Stimulated activated CD8-positive, alpha-beta memory T cell treated with anti-CD3 and anti-CD28 coated beads, Interleukin-15, amount 100 ng/mL, for 24 hours (primary cell): ENCODE results near the gene NGEF.

Source experiments
- DNase-seq: peaks from one replicate; pipeline ENCODE4 v3.0.0-alpha.2; 2020; ENCODE audit warnings: low read depth

Gene NGEF

GRCh38 chr2:232897598-232898408, 115.3 kb downstream of the NGEF start:
- DNase-seq = no peak

DNA sequence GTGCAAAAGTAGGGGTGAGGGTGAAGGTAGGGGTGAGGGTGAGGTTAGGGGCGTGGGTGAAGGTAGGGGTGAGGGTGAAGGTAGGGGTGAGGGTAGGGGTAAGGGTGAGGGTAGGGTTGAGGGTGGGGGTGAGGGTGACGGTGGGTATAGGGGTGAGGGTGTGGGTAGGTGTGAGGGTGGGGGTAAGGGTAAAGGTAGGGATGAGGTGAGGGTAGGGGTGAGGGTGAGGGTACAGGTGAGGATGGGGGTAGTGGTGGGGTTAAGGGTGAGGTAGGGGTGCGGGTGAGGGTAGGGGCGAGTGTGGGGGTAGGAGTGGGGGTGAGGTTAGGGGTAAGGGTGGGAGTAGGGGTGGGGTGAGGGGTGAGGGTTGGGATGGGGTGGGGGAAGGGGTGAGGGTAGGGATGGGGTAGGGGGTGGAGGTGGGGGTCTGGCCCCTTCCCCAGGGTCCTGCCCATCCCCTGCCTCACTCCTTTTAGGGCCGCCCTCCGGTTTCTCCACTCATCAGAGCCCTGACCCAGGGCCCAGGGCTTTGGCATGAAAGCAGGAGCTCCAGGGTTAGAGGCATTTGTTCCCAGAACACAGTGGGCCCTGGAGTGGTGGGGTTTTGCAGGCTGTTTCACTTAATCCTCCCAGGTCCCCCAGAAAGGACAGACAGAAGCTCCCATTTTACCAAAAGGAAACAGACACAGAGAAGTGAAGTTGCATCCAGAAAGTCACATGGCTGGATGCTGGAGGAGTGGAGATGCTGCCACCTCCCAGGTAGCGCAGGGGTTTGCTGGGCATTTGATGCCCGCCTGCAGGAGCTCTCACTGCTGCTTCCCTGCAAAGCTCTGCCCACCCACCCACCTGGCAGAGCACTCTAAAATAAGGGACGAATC, 116.1 kb downstream of the NGEF start:
- DNase-seq = no peak

- DNase-seq = no peak
Measured at GRCh38 chr2:232896111-232896510, 116.9 kb downstream of the NGEF start.

- DNase-seq = no peak
Measured at GRCh38 chr2:232894746-232895145, 118.3 kb downstream of the NGEF start.

- DNase-seq = no peak
Measured at GRCh38 chr2:232894251-232894650, 118.8 kb downstream of the NGEF start.

GRCh38 chr2:232893834-232894233, 119.2 kb downstream of the NGEF start:
- no peak for DNase-seq

GRCh38 chr2:232892843-232893242, 120.2 kb downstream of the NGEF start:
- no peak for DNase-seq

DNA sequence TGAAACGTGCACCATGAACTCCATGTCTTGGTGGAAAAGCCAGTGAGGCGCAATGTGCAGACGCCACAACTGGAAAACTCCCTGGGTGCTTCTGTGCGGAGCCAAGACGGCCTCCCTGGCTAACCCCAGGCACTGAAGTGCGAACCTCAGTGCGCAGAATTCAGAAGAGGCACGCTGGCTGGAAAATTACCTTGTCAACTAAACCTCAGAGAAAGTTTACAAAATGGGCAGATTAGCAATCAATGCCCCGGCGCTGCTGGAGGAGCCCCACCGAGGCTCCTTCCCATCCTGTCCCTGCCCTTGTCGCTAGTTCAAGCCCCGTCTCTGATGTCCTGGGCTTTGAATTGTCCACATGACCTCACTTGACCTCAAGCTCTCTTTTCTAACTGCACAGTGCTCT, 120.8 kb downstream of the NGEF start:
- no peak for DNase-seq

GRCh38 chr2:232891621-232892071, 121.4 kb downstream of the NGEF start:
- DNase-seq = no peak

DNA sequence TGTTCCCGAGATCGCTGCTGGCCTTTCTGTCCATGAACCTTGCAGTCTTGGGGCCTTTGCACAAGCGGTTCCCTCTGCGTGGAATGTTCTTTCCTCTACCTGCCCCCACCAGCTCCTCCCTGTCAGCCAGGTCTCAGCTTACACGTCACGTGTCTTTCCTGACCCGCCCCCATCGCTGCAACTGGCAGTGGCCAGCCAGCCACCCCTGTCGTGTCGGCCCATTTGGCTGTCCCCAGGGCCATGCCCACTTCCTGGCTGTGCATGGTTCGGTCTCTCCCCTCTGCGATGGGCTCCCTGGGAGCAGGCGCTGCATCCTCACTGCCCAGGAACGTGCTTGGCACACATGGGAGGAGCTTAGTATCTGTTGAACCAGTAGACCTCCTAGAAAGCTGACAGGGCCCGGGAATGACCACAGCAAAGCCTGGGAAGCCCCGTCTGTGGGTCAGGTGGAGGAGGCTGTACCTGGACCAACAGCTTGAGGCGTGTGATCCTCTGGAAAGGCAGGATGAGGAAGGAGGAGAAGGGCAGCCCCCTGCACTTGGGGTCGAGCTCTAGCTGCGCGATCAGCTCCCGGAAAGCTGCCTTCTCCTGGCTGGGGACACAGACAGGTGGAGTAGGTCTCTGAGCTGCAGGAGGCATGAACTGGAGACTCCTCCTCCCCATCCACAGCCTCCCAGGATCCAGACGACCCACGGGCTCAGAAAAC, 122.0 kb downstream of the NGEF start:
- no peak for DNase-seq

GRCh38 chr2:232890536-232890895, 122.5 kb downstream of the NGEF start:
- no peak for DNase-seq

- no peak for DNase-seq
Measured at GRCh38 chr2:232889876-232890401, 123.1 kb downstream of the NGEF start.

DNA sequence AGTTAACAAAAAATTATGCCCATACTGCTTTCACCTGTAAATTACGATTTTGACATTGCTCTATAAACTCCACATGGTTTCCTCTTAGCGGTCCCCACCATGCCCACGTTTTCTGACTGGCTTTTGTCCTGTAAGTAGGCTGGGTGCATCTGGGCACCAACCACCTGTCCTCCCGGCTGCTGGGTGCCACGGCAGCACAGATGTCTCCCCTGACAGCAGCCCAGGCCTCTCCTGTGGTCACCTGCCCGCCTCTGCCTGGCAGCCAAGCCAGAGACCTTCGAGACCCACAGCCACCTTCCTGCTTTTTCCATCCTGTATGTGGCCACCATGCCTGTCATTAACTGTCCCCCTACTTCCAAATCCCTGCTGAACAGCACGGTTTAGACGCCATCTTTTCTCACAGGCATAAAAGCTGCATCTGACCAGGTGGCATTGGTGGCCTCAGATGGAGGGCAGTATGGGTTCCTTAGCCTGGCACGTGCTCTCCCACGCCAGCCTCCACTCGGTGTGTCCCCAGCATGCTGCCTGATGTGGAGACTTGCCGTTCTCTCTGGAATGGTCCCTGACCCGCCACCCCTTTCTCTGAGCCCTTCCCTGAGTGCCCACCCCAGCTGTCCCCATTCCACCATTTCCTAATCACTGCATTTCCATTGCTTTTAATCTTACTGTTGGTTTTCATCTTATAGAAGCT, 124.1 kb downstream of the NGEF start:
- no peak for DNase-seq

DNA sequence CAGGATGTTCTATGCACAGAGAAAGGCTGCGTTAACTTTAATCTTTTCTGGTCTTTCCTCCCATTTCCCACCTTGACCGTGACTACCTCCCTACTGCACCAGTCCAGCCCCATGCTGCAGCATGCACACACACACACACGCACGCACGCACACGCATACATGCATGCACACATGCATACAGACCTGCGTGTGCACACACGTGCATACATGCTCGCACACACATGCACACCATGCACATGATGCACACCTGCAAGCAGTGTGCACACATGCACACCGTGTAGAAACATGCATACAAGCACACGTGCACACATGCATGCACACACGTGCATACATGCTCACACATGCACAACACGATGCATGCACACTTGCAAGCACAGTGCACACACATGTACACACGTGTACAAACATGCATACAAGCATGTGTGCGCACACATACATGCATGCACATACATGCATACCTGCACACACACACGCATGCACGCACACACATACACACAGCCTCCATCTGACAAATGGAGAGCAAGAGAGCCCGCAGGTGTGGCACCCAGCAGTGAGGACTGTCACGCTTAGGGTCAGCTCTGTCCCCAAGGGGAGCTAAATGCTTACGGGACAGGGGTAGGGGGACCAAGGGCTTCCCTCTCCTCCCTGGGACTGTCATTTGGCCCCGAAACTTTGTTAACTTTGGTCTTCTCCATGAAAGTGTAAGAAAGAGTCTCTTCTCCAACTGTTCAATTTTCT, 124.8 kb downstream of the NGEF start:
- DNase-seq = no peak

DNA sequence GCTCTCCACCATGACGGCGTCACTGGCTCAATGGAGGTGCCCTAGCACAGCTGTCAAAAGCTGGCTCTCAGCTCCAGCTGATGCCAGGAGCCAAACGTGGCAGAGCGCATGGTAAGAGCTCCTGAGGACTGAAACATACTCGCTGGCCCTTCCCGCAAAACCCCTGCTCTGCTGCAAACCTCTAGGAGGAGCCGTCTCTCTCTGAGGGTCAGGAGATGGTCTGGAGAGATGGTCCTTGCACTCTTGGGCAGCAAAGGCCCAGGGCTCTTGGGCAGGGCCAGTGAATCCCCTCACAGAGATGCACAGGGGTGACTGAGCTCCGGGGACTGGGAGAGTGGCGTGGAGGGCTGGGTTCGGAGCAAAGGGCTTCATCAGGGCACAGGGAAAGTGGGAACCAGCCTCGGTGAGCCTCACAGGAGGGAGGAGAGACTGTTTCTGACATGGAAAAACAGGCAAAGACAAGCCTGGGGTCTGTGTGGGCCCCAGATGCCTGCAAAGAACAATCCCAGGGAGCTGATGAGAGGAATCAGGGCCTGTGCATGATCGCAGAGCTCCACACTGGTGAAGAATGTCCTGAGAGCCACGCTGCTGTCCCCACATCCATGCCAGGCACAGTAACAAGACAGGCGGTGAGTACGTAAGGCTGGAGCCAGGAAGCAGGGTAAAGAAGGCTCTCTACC, 125.7 kb downstream of the NGEF start:
- no peak for DNase-seq

DNA sequence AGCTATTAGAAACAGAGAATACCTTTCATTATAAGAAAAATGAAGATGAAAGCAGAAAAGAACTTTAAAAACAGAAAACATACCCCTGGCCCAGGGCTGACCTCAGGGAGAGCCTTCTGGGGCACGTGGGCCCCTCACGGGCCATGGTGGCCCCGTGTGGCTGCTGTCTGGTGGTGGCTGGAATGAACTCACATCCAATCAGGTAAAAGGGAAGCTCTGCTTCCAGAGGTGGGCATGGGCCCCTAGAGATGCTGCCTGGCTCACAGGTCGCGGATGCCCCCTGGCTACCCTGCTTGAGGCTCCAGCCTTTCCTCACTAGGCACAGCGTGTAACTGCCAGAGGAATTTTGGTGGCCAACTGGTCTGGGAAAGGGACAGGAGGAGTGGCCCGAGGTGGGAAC, 126.4 kb downstream of the NGEF start:
- no peak for DNase-seq

GRCh38 chr2:232886176-232886575, 126.9 kb downstream of the NGEF start:
- no peak for DNase-seq

DNA sequence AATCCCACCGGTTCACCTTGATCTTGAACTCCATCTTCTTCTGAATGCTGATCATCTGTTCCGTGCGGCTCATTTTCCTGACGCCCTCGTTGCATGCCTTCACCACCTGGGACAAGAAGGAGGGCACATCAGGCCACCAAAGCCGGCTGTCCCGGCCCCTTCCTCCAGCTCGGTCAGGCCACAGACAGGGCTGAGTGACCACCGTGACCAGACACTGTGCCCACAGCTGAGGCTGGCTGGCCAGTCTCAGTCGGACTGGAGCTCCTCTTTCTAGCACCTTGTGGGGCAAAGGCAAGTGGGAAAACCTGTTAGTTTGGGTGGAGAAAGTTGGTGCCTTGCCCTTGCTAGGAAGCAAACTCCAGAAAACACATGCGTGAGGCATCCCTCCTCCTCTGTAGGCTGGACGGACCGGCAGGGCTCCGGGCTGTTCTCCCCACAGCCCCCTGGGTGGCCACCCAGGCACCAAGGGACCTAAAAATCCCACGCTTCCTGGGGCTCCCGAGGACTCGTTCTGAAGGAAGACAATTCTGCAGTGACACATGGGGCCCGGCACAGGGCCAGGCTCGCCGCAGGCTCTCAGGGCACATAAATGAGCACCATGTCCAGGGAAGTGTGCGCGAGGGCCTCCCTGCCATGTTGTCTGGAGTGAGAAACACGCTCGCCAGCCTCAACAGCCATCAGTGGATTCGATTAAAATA, 127.6 kb downstream of the NGEF start:
- no peak for DNase-seq

- DNase-seq = no peak
Measured at GRCh38 chr2:232884549-232885263, 128.3 kb downstream of the NGEF start.
